ENCODE measurements around the gene SIM1. TPM values are rescaled to one million over a fixed set of nuclear protein-coding genes. Genes with fewer than 3 reads are reported as not detected.
"Not testable (repeated sequence)": the region's sequence is repeated elsewhere in the genome, so short reads cannot be mapped to it uniquely, and the experiment has no call there.

SIM1 gene
- total RNA-seq, 2 experiments from 2014 or later = not detected

- no peaks in the 10 kb centered on the region for H3K4me1 Mint-ChIP-seq (ENCODE audit: low read depth)
These were observed 85.3 kb downstream of the SIM1 start for GRCh38 chr6:100379386-100379785.

GRCh38 chr6:100378576-100378975 is 86.1 kb downstream of the SIM1 start:
- Mint-ChIP-seq H3K9me3 (no peaks in the 10 kb centered on the region), H3K27ac (no peak overlapping the region), H3K27me3 (ENCODE audit: low read depth) (peaks cover 5% of the 10 kb centered on the region), H3K4me3 (no peak overlapping the region), H3K36me3 (ENCODE audit: low read depth) (no peaks in the 10 kb centered on the region), H3K4me1 (ENCODE audit: low read depth) (no peaks in the 10 kb centered on the region)
- CTCF ChIA-PET = no interaction called here
- intact Hi-C loops (cut with micrococcal nuclease) = loop anchor here (10.0 kb wide), 1 partner anchor 286 kb away; no protein-coding TSS in a partner anchor
- DNase-seq = no peak

More at GRCh38 chr6:100379386-100379785, 85.3 kb downstream of the SIM1 start:
- peaks cover 5% of the 10 kb centered on the region for H3K27me3 Mint-ChIP-seq (ENCODE audit: low read depth)
- intact Hi-C loops (cut with micrococcal nuclease) = loop anchor here (10.0 kb wide), 1 partner anchor 285 kb away; no protein-coding TSS in a partner anchor
- CTCF ChIA-PET = no interaction called here
- H3K27ac Mint-ChIP-seq = no peak overlapping the region
- H3K36me3 Mint-ChIP-seq (ENCODE audit: low read depth) = no peaks in the 10 kb centered on the region
- DNase-seq = no peak
- H3K4me3 Mint-ChIP-seq = no peak overlapping the region
- no peaks in the 10 kb centered on the region for H3K9me3 Mint-ChIP-seq

- CTCF ChIA-PET = no interaction called here
- DNase-seq = no peak
- no peaks in the 10 kb centered on the region for H3K36me3 Mint-ChIP-seq (ENCODE audit: low read depth)
- H3K4me1 Mint-ChIP-seq (ENCODE audit: low read depth) = no peaks in the 10 kb centered on the region
- no peaks in the 10 kb centered on the region for H3K9me3 Mint-ChIP-seq
- intact Hi-C loops (cut with micrococcal nuclease) = loop anchor here (10.0 kb wide), 1 partner anchor 289 kb away; no protein-coding TSS in a partner anchor
- no peak overlapping the region for H3K27ac Mint-ChIP-seq
- no peak overlapping the region for H3K4me3 Mint-ChIP-seq
- H3K27me3 Mint-ChIP-seq (ENCODE audit: low read depth) = peaks cover 2% of the 10 kb centered on the region
These were observed 88.6 kb downstream of the SIM1 start for GRCh38 chr6:100376103-100376502.

DNA sequence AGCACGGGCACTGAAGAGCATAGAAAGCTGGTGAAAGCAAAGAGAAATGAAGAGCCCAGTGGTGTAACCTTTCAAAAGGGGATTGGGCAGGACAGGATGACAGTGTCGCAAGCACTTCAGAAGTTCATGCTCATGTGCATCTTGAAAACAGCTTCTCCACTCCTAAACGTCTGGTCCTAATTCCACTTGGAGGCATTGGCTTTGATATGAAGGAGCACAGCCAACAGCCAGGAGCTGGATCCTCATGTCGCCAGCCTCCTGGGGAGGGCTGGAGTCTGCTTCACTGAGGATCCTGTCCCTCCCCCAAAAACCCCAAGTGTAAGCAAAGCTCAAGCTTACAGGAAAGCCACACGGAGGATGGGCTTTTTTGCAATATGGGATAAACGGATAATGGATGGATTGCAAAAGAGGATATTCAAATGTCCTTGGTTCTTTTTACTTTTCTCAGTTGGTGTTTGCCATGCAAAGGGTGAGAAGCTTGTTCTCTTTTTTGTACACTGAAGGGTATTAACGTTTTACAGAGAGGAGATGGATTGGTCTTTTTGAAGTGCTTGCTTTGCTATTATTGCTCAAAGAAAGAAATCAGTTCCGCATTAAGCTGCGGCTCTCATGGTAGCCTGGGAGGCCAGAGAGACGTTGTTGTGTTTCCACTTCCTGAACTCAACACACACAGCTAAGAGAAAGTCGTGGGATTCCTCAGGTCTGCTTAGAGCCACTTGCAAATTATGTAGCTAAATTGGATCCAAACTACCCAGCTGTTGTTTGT is 92.2 kb downstream of the SIM1 start:
- Mint-ChIP-seq H3K27me3 (ENCODE audit: low read depth) (peaks cover 2% of the 10 kb centered on the region), H3K27ac (no peak overlapping the region), H3K36me3 (ENCODE audit: low read depth) (no peaks in the 10 kb centered on the region), H3K9me3 (no peaks in the 10 kb centered on the region), H3K4me1 (ENCODE audit: low read depth) (no peaks in the 10 kb centered on the region), H3K4me3 (no peak overlapping the region)
- intact Hi-C loops (cut with micrococcal nuclease) = loop anchor here (10.0 kb wide), 1 partner anchor 292 kb away; no protein-coding TSS in a partner anchor
- no peak for DNase-seq
- CTCF ChIA-PET = interaction anchor here (0.6 kb wide), 1 partner anchor 8 kb away, joined by 3 read pairs; no protein-coding TSS in a partner anchor

GRCh38 chr6:100371591-100371990 is 93.1 kb downstream of the SIM1 start:
- CTCF ChIA-PET = no interaction called here
- DNase-seq = no peak
- Mint-ChIP-seq H3K4me3 (no peak overlapping the region), H3K27me3 (ENCODE audit: low read depth) (no peaks in the 10 kb centered on the region), H3K36me3 (ENCODE audit: low read depth) (no peaks in the 10 kb centered on the region), H3K4me1 (ENCODE audit: low read depth) (no peaks in the 10 kb centered on the region), H3K27ac (no peak overlapping the region), H3K9me3 (no peaks in the 10 kb centered on the region)
- intact Hi-C loops (cut with micrococcal nuclease) = loop anchor here (10.0 kb wide), 1 partner anchor 293 kb away; no protein-coding TSS in a partner anchor

DNA sequence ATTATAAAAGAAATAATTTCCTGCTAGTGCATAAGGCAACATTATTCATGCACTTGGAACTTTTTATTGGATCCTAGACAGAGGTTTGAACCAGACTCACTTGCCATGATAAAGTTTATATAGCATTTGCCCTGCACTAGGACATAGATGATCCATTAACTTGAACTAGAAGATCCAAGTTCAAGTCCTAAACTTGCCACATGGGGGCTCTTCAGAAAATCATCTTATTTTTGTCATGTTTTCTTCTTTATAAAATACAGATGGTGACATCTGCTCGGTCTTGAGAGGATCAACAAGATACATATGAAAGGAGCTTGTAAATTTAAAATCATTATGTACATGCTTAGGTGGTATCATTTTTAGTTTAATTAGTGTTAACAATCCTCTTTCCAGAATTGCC is 94.5 kb downstream of the SIM1 start:
- Mint-ChIP-seq H3K27me3 (ENCODE audit: low read depth) (no peaks in the 10 kb centered on the region), H3K36me3 (ENCODE audit: low read depth) (no peaks in the 10 kb centered on the region), H3K4me1 (ENCODE audit: low read depth) (no peaks in the 10 kb centered on the region), H3K4me3 (no peak overlapping the region), H3K27ac (no peak overlapping the region), H3K9me3 (no peaks in the 10 kb centered on the region)
- intact Hi-C loops (cut with micrococcal nuclease) = loop anchor here (1.0 to 10.0 kb wide), 2 partner anchors 109 to 295 kb away; no protein-coding TSS in a partner anchor
- no peak for DNase-seq
- CTCF ChIA-PET = no interaction called here

DNA sequence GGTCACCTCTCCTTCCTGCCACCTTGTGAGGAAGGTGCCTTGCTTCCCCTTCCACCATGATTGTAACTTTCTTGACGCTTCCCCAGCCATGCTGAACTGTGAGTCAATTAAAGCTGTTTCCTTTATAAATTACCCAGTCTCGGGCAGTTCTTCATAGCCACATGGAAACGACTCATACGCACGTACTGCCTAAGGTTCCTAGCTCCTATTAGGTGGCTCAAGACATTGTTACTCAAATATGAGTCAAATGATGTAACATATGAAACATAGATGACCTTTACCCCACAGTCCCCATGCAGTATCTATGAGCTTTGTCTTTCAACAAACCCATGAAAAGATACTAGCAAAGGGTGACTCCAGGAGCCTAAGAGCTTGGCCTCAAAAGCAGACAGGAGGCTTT is 98.3 kb downstream of the SIM1 start:
- Mint-ChIP-seq H3K27ac (no peak overlapping the region), H3K27me3 (ENCODE audit: low read depth) (no peaks in the 10 kb centered on the region), H3K4me1 (ENCODE audit: low read depth) (no peaks in the 10 kb centered on the region), H3K9me3 (no peaks in the 10 kb centered on the region), H3K4me3 (no peak overlapping the region), H3K36me3 (ENCODE audit: low read depth) (no peaks in the 10 kb centered on the region)
- CTCF ChIA-PET = interaction anchor here (0.6 kb wide), 1 partner anchor 14 kb away, joined by 3 read pairs; no protein-coding TSS in a partner anchor
- intact Hi-C loops (cut with micrococcal nuclease) = no loop called here
- no peak for DNase-seq

DNA sequence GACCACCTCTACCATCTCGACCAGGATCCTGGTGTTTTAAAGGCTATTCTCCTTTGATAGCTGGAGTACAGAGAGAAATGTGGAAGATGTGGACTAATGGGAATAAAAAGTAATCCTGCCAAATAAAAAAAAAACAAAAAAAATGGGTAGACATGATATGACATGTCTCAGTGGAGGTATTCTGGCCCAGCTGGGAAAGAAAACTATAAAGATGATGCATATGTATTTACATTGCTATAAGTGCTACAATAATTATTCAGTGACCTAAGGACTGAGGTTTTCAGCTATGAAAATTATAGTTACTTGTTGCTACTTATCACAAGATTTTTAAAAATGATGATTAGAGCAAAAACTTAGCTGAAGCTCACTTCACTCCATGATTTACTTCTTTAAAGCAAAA is 101.1 kb downstream of the SIM1 start:
- CTCF ChIA-PET = no interaction called here
- intact Hi-C loops (cut with micrococcal nuclease) = no loop called here
- no peak overlapping the region for H3K4me3 Mint-ChIP-seq
- no peaks in the 10 kb centered on the region for H3K4me1 Mint-ChIP-seq (ENCODE audit: low read depth)
- no peaks in the 10 kb centered on the region for H3K9me3 Mint-ChIP-seq
- no peak for DNase-seq
- H3K27me3 Mint-ChIP-seq (ENCODE audit: low read depth) = no peaks in the 10 kb centered on the region
- no peaks in the 10 kb centered on the region for H3K36me3 Mint-ChIP-seq (ENCODE audit: low read depth)
- H3K27ac Mint-ChIP-seq = no peak overlapping the region

DNA sequence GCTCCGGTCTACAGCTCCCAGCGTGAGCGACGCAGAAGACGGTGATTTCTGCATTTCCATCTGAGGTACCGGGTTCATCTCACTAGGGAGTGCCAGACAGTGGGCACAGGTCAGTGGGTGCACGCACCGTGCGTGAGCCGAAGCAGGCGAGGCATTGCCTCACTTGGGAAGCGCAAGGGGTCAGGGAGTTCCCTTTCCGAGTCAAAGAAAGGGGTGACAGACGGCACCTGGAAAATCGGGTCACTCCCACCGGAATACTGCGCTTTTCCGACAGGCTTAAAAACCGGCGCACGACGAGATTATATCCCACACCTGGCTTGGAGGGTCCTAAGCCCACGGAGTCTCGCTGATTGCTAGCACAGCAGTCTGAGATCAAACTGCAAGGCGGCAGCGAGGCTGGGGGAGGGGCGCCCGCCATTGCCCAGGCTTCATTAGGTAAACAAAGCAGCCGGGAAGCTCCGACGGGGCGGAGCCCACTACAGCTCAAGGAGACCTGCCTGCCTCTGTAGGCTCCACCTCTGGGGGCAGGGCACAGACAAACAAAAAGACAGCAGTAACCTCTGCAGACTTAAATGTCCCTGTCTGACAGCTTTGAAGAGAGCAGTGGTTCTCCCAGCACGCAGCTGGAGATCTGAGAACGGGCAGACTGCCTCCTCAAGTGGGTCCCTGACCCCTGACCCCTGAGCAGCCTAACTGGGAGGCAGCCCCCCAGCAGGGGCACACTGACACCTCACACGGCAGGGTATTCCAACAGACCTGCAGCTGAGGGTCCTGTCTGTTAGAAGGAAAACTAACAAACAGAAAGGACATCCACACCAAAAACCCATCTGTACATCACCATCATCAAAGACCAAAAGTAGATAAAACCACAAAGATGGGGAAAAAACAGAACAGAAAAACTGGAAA is 109.7 kb downstream of the SIM1 start:
- H3K27ac Mint-ChIP-seq; H3K9me3 Mint-ChIP-seq; DNase-seq; H3K36me3 Mint-ChIP-seq (ENCODE audit: low read depth); H3K4me3 Mint-ChIP-seq; CTCF ChIA-PET; H3K4me1 Mint-ChIP-seq (ENCODE audit: low read depth); intact Hi-C loops (cut with micrococcal nuclease); H3K27me3 Mint-ChIP-seq (ENCODE audit: low read depth): not testable (repeated sequence)

- Mint-ChIP-seq H3K4me3 (no peak overlapping the region), H3K36me3 (ENCODE audit: low read depth) (no peaks in the 10 kb centered on the region)
- CTCF ChIA-PET = no interaction called here
These were observed 111.3 kb downstream of the SIM1 start for GRCh38 chr6:100353276-100354015.

GRCh38 chr6:100350139-100350538 is 114.6 kb downstream of the SIM1 start:
- H3K4me3 Mint-ChIP-seq = no peak overlapping the region
- H3K36me3 Mint-ChIP-seq (ENCODE audit: low read depth) = no peaks in the 10 kb centered on the region
- DNase-seq = no peak
- CTCF ChIA-PET = no interaction called here
- no peaks in the 10 kb centered on the region for H3K27me3 Mint-ChIP-seq (ENCODE audit: low read depth)
- no peak overlapping the region for H3K27ac Mint-ChIP-seq
- H3K4me1 Mint-ChIP-seq (ENCODE audit: low read depth) = no peaks in the 10 kb centered on the region
- H3K9me3 Mint-ChIP-seq = no peaks in the 10 kb centered on the region
- intact Hi-C loops (cut with micrococcal nuclease) = no loop called here

More at GRCh38 chr6:100353276-100354015, 111.3 kb downstream of the SIM1 start:
- Mint-ChIP-seq H3K27ac (no peak overlapping the region), H3K9me3 (no peaks in the 10 kb centered on the region), H3K27me3 (ENCODE audit: low read depth) (no peaks in the 10 kb centered on the region), H3K4me1 (ENCODE audit: low read depth) (no peaks in the 10 kb centered on the region)
- DNase-seq = no peak
- intact Hi-C loops (cut with micrococcal nuclease) = no loop called here

DNA sequence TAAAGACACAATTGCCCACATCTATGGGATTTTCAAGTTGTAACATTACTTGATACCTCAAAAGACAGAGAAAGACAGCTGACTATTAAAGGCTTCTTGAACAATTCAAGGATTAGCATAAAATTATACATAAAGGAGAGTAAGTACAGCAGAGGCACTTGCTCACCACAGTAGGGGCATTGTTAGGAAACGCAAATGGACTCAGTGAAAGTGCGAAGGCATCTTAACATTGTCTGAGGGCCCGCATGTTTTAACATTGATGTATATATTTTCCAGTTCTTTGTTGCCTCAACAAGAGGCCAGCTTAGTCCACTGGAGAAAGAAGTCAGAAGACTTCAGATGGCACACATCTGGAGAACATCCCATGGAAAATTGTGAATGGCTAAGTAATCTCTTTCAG is 115.4 kb downstream of the SIM1 start:
- intact Hi-C loops (cut with micrococcal nuclease) = no loop called here
- H3K27ac Mint-ChIP-seq = no peak overlapping the region
- no peaks in the 10 kb centered on the region for H3K9me3 Mint-ChIP-seq

More for the DNA sequence above, 115.4 kb downstream of the SIM1 start:
- no peaks in the 10 kb centered on the region for H3K27me3 Mint-ChIP-seq (ENCODE audit: low read depth)
- no peaks in the 10 kb centered on the region for H3K36me3 Mint-ChIP-seq (ENCODE audit: low read depth)
- CTCF ChIA-PET = no interaction called here
- no peak overlapping the region for H3K4me3 Mint-ChIP-seq
- no peaks in the 10 kb centered on the region for H3K4me1 Mint-ChIP-seq (ENCODE audit: low read depth)
- DNase-seq = no peak
